ENCODE data around the gene BLCAP.

The BLCAP gene

DNA sequence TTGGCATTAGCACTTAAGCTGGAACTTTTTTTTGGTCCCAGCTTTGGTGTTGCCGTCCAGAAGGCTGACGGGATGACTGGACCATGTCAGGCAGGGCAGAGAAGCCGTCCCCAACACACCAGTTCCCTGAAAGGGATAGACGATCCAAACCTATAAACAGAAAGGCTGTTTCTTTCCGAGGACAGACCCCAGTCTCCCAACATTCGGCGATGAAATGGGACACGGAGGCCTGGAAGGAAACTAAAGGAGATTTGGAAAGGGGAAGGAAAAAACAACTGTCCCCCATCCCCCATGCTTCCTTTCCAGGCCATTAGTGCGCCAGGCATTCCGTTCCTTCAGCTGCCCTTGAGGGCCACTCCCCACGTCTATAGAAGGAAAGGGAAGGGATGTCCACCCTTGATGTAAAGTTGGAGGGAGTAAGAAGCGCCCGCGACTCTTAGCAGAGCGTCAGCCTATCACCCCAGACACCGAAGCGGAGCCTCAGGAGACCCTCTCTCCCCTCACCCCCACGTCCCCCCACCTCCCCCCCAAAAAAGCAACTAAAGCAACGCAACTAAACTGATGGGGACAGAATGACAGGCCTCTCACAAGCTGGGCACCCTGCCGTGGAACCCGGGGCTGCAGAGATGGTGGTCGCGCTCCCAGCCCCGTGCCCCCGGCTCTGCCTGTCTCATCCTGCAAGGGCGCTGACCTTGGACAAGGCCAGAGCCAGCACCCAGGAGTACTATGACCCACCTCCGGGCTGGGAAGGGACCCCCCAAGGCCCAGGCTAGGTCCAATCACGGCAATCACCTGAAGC lies 638 bp downstream of the BLCAP start:
- Histone ChIP-seq H3K27ac (replicated peaks) (peak overlapping the region; percentile 100), H3K4me3 (replicated peaks; ENCODE audit: insufficient read depth, low read length) (peak overlapping the region; percentile 99), H3K27me3 (ENCODE audit: insufficient read depth, poor library complexity, severe bottlenecking) (no peaks in the 10 kb centered on the region)
- DNase-seq (ENCODE audit: low read depth in 1 of 2, low spot score in 1 of 2) = peak in 1 of 2 experiments; percentile 16
- TF ChIP-seq, protein P1, sequence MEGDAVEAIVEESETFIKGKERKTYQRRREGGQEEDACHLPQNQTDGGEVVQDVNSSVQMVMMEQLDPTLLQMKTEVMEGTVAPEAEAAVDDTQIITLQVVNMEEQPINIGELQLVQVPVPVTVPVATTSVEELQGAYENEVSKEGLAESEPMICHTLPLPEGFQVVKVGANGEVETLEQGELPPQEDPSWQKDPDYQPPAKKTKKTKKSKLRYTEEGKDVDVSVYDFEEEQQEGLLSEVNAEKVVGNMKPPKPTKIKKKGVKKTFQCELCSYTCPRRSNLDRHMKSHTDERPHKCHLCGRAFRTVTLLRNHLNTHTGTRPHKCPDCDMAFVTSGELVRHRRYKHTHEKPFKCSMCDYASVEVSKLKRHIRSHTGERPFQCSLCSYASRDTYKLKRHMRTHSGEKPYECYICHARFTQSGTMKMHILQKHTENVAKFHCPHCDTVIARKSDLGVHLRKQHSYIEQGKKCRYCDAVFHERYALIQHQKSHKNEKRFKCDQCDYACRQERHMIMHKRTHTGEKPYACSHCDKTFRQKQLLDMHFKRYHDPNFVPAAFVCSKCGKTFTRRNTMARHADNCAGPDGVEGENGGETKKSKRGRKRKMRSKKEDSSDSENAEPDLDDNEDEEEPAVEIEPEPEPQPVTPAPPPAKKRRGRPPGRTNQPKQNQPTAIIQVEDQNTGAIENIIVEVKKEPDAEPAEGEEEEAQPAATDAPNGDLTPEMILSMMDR (IDR thresholded peaks at IDR 0.05; ENCODE audit: insufficient read depth, low read length) = no peak
- TF ChIP-seq GABPA (IDR thresholded peaks at IDR 0.05; ENCODE audit: low read depth) (no peak), POLR2AphosphoS5 (IDR thresholded peaks at IDR 0.05; ENCODE audit: low read depth) (no peak), SPI1 (IDR thresholded peaks at IDR 0.05; ENCODE audit: borderline replicate concordance, low read depth) (no peak)
- TF ChIP-seq, protein P2, sequence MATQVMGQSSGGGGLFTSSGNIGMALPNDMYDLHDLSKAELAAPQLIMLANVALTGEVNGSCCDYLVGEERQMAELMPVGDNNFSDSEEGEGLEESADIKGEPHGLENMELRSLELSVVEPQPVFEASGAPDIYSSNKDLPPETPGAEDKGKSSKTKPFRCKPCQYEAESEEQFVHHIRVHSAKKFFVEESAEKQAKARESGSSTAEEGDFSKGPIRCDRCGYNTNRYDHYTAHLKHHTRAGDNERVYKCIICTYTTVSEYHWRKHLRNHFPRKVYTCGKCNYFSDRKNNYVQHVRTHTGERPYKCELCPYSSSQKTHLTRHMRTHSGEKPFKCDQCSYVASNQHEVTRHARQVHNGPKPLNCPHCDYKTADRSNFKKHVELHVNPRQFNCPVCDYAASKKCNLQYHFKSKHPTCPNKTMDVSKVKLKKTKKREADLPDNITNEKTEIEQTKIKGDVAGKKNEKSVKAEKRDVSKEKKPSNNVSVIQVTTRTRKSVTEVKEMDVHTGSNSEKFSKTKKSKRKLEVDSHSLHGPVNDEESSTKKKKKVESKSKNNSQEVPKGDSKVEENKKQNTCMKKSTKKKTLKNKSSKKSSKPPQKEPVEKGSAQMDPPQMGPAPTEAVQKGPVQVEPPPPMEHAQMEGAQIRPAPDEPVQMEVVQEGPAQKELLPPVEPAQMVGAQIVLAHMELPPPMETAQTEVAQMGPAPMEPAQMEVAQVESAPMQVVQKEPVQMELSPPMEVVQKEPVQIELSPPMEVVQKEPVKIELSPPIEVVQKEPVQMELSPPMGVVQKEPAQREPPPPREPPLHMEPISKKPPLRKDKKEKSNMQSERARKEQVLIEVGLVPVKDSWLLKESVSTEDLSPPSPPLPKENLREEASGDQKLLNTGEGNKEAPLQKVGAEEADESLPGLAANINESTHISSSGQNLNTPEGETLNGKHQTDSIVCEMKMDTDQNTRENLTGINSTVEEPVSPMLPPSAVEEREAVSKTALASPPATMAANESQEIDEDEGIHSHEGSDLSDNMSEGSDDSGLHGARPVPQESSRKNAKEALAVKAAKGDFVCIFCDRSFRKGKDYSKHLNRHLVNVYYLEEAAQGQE (IDR thresholded peaks at IDR 0.05; ENCODE audit: insufficient replicate concordance, low read depth) = no peak

DNA sequence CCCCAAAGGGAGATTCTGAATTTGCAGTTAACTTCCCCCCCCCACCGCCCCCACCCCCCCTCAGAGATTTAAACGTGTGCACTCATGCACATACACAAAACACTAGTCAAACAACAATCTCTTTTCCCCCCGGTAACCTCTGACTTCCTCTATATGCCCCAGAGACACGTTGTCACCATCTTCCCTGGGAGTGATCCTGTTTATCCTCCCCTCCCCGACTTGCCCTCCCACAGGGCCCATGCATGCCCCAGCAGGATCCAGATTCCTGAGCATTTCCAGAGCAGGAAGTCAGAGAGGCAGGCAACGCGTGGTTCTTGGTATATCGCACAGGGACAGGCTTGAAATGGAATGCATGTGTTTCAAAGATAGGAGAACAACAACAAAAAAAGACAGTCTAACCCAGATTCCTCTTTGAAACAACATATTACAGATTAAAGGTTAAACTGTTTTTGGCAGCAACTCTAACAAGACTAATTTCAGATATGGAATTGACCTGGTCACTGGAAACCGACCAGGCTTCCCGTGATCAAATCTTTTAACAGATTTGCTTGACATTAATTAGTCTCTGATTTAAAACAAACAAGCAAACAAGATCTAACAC lies 1.3 kb downstream of the BLCAP start:
- H3K4me3 ChIP-seq (replicated peaks; ENCODE audit: insufficient read depth, low read length) = peak overlapping the region; percentile 99
- TF ChIP-seq SPI1 (IDR thresholded peaks at IDR 0.05; ENCODE audit: borderline replicate concordance, low read depth) (peak; percentile 69; the same call in 1 of the 2 replicates), POLR2AphosphoS5 (IDR thresholded peaks at IDR 0.05; ENCODE audit: low read depth) (no peak)
- TF ChIP-seq, protein P2 (IDR thresholded peaks at IDR 0.05; ENCODE audit: insufficient replicate concordance, low read depth) = no peak
- no peaks in the 10 kb centered on the region for H3K27me3 ChIP-seq (ENCODE audit: insufficient read depth, poor library complexity, severe bottlenecking)
- peak overlapping the region; percentile 100 for H3K27ac ChIP-seq (replicated peaks)
- DNase-seq (ENCODE audit: low read depth in 1 of 2, low spot score in 1 of 2) = peak in 1 of 2 experiments; percentile 18

DNA sequence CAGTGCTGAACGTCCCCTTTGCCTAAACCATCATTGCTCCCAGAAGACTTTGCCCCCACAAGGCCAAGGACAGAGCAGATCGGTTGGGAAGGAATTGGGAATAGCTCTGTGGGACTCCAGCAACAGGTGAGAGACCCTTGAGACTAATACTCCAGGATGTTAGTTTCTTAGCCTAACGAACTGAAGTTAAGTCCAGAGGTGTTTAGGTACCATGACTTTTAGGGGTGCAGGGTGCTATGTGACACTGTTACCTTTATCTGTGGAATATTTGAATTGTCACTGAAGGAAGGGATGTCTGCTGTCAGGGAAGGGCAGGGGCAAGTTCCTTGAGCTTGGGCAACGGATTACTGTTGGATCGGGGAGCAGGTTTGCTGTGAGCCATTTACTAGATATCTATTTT lies 1.9 kb downstream of the BLCAP start:
- TF ChIP-seq GABPA (IDR thresholded peaks at IDR 0.05; ENCODE audit: low read depth) (no peak), POLR2AphosphoS5 (IDR thresholded peaks at IDR 0.05; ENCODE audit: low read depth) (no peak), SPI1 (IDR thresholded peaks at IDR 0.05; ENCODE audit: borderline replicate concordance, low read depth) (no peak)
- TF ChIP-seq, protein P1 (IDR thresholded peaks at IDR 0.05; ENCODE audit: insufficient read depth, low read length) = no peak
- TF ChIP-seq, protein P2 (IDR thresholded peaks at IDR 0.05; ENCODE audit: insufficient replicate concordance, low read depth) = no peak
- Histone ChIP-seq H3K27me3 (ENCODE audit: insufficient read depth, poor library complexity, severe bottlenecking) (no peaks in the 10 kb centered on the region), H3K27ac (replicated peaks) (no peak overlapping the region), H3K4me3 (replicated peaks; ENCODE audit: insufficient read depth, low read length) (no peak overlapping the region; the same call in 1 of the 2 replicates)
- no peak for DNase-seq (ENCODE audit: low read depth in 1 of 2, low spot score in 1 of 2)

Data from HL-60 (cell line).